Breast epithelium (tissue), 4 donors: ENCODE data around the gene PHIP. TPM values are rescaled to one million over a fixed set of nuclear protein-coding genes. Genes with fewer than 3 reads are reported as not detected.
"Not testable (repeated sequence)": the region's sequence is repeated elsewhere in the genome, so short reads cannot be mapped to it uniquely, and the experiment has no call there.

Experiments used
- DNase-seq, 2 donors: peaks; one replicate each; pipeline ENCODE4 v3.0.0-alpha.2; 2019; ENCODE audit warnings: low spot score in 2 of 2
- H3K27ac ChIP-seq, 2 donors: fragments of 200-600 bp; sonication (generic) in 1 of 2; one replicate each; pipeline ENCODE4 v1.5.1; 2016 to 2019; ENCODE audit warnings: mild to moderate bottlenecking in 1 of 2
- H3K27me3 ChIP-seq, 2 donors: fragments of 200-600 bp; sonication (generic) in 1 of 2; one replicate each; pipeline versions ENCODE4 v1.5.1 to v1.6.0; 2017 to 2019; ENCODE audit warnings: control low read depth in 1 of 2, mild to moderate bottlenecking in 1 of 2
- H3K36me3 ChIP-seq: fragments of 200-600 bp; one replicate; pipeline ENCODE4 v1.5.1; 2019
- H3K4me1 ChIP-seq, 2 donors: fragments of 200-600 bp; sonication (generic); one replicate each; pipeline ENCODE4 v1.5.1; 2016 to 2019; ENCODE audit warnings: control low read depth in 1 of 2
- H3K4me3 ChIP-seq, 3 donors: fragments of 200-600 bp; sonication (generic); 1 replicate in 2 of 3; 2 replicates in 1 of 3; pipeline ENCODE4 v1.5.1; 2016 to 2019; ENCODE audit warnings: mild to moderate bottlenecking in 3 of 3, moderate library complexity in 2 of 3
- H3K9me3 ChIP-seq, 2 donors: fragments of 200-600 bp; sonication (generic) in 1 of 2; one replicate each; pipeline ENCODE4 v1.5.1; 2016 to 2019; ENCODE audit warnings: control low read depth in 1 of 2
- POLR2A ChIP-seq: fragments of 450-650 bp; IDR thresholded peaks from one replicate; pipeline ENCODE4 v1.6.1; 2016; ENCODE audit warnings: antibody characterized with exemption, mild to moderate bottlenecking, moderate library complexity
- POLR2AphosphoS5 ChIP-seq, 3 donors: sonication (generic); formaldehyde crosslinking; IDR thresholded peaks; one replicate each; pipeline ENCODE4 v1.6.1; 2017; ENCODE audit warnings: antibody characterized with exemption in 3 of 3
- intact Hi-C: fragments of 100-400 bp; cut with DNase I; formaldehyde crosslinking; loops from one replicate; pipeline ENCODE4 v1.15.1; 2023; ENCODE audit warnings: low total_unique reads
- total RNA-seq, 3 donors: library from RNA; depleted of rRNA; stranded (reverse); fragments of >200 nt; gene quantifications; one replicate each; pipeline ENCODE4 v1.1.0, GENCODE V29; 2016
- TF ChIP-seq, protein P1 (sequence below), 3 donors: fragments of 450-650 bp; IDR thresholded peaks; one replicate each; pipeline ENCODE4 v1.5.1; 2016 to 2017; ENCODE audit warnings: antibody characterized with exemption in 3 of 3, mild to moderate bottlenecking in 3 of 3, moderate library complexity in 3 of 3

Gene PHIP
- total RNA-seq, 3 donors from 2014 or later: 31.7 to 73.6 (median 44.9) TPM

DNA sequence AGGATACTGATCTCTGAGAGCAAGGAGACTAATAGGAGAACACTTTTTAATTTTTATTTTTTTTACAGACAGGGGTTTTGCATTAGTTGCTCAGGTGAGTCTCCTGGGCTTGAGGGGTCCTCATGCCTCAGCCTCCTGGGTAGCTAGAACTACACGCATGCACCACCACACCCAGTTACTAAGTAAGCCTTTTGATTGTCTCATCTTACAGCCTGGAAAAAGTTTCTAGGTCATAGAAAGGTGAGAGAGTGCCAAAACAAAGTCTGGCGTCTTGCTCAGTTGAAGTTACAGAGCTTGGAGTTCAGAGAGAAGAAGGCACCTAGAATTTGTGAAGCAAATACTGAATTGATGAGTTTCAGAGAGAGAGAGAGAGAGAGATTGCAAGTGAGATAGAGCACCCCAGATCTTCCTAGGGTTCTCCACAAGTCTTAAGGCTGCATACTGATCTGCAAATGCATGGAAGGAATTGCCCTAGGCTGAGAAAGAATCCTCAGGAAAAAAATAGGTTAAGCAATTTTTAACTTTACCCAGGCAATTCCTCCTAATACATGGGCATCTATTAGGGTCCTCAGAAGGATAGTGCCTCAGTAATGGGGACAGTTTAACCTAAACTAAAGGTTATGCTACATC lies 37.6 kb upstream of the PHIP start:
- H3K9me3 ChIP-seq: no peaks in the 10 kb centered on the region
- H3K27me3 ChIP-seq: no peaks in the 10 kb centered on the region
- TF ChIP-seq, protein P1, sequence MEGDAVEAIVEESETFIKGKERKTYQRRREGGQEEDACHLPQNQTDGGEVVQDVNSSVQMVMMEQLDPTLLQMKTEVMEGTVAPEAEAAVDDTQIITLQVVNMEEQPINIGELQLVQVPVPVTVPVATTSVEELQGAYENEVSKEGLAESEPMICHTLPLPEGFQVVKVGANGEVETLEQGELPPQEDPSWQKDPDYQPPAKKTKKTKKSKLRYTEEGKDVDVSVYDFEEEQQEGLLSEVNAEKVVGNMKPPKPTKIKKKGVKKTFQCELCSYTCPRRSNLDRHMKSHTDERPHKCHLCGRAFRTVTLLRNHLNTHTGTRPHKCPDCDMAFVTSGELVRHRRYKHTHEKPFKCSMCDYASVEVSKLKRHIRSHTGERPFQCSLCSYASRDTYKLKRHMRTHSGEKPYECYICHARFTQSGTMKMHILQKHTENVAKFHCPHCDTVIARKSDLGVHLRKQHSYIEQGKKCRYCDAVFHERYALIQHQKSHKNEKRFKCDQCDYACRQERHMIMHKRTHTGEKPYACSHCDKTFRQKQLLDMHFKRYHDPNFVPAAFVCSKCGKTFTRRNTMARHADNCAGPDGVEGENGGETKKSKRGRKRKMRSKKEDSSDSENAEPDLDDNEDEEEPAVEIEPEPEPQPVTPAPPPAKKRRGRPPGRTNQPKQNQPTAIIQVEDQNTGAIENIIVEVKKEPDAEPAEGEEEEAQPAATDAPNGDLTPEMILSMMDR (IDR thresholded peaks at IDR 0.05): no peak
- TF ChIP-seq POLR2A (no peak), POLR2AphosphoS5 (IDR thresholded peaks at IDR 0.05) (no peak)
- H3K27ac ChIP-seq: no peak overlapping the region
- DNase-seq: no peak
- no peaks in the 10 kb centered on the region for H3K4me1 ChIP-seq
- no peaks in the 10 kb centered on the region for H3K36me3 ChIP-seq
- intact Hi-C loops: no loop called here
- no peak overlapping the region for H3K4me3 ChIP-seq

DNA sequence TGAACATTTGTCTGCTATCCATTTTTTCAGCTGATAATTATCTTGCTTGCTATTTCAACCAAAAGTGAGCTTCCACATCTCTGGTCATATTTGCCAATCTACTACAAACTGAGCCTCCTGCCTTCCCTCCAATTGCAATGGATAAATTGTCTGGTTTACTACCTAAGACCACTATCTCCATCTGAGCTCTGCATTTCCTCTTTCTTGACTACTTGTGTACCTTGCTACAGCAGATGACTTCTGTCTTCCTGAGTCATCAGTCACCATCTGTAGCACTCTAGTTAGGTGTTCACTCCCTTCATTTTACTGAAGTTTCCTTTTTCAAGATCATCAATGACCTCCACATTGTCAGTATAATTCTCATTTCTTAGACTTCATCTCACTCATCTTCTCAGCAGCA lies 33.5 kb upstream of the PHIP start:
- H3K27ac ChIP-seq: no peak overlapping the region
- no peak for DNase-seq
- H3K4me1 ChIP-seq: no peaks in the 10 kb centered on the region
- TF ChIP-seq, protein P1 (IDR thresholded peaks at IDR 0.05): no peak
- TF ChIP-seq POLR2A (no peak), POLR2AphosphoS5 (IDR thresholded peaks at IDR 0.05) (no peak)
- no peaks in the 10 kb centered on the region for H3K27me3 ChIP-seq
- no peaks in the 10 kb centered on the region for H3K36me3 ChIP-seq
- no peaks in the 10 kb centered on the region for H3K9me3 ChIP-seq
- intact Hi-C loops: no loop called here
- no peak overlapping the region for H3K4me3 ChIP-seq

DNA sequence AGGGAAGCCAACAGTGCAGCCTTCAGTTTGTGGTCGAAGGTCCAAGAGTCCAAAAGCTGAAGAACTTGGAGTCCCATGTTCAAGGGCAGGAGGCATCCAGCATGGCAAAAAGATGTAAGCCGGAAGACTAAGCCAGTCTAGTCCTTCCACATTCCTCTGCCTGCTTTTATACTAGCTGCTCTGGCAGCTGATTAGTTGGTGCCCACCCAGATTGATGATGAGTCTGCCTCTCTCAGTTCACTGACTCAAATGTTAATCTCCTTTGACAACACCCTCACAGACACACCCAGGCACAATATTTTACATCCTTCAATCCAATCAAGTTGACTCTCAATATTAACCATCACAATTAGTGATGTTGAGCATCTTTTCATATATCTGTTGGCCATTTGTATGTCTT lies 23.1 kb upstream of the PHIP start:
- TF ChIP-seq POLR2A (no peak), POLR2AphosphoS5 (IDR thresholded peaks at IDR 0.05) (no peak)
- TF ChIP-seq, protein P1 (IDR thresholded peaks at IDR 0.05): no peak
- H3K4me3 ChIP-seq: no peak overlapping the region
- no peak for DNase-seq
- no peaks in the 10 kb centered on the region for H3K36me3 ChIP-seq
- H3K27me3 ChIP-seq: no peaks in the 10 kb centered on the region
- no peak overlapping the region for H3K27ac ChIP-seq
- H3K9me3 ChIP-seq: no peaks in the 10 kb centered on the region
- H3K4me1 ChIP-seq: no peaks in the 10 kb centered on the region
- intact Hi-C loops: no loop called here

DNA sequence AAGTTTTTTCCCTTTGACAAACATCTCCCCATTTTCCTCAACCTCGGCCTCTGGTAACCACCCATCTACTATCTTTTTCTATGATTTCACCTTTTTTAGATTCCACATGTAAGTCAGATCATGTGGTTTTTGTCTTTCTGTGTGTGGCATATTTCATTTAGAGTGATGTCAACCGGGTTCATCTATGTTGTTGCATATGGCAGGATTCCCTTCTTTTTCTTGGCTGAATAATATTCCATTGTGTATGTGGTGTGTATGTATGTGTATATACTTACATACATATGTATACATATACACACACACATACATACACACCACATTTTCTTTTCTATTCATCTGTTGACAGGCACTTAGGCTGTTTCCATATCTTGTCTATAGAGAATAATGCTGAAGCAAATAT lies 22.2 kb upstream of the PHIP start:
- TF ChIP-seq POLR2AphosphoS5 (IDR thresholded peaks at IDR 0.05): no peak
- TF ChIP-seq, protein P1 (IDR thresholded peaks at IDR 0.05): no peak
- TF ChIP-seq POLR2A: no peak
- H3K27me3 ChIP-seq: no peaks in the 10 kb centered on the region
- H3K4me3 ChIP-seq: no peak overlapping the region
- H3K9me3 ChIP-seq: no peaks in the 10 kb centered on the region
- no peak for DNase-seq
- intact Hi-C loops: no loop called here
- H3K36me3 ChIP-seq: no peaks in the 10 kb centered on the region
- no peaks in the 10 kb centered on the region for H3K4me1 ChIP-seq
- no peak overlapping the region for H3K27ac ChIP-seq

DNA sequence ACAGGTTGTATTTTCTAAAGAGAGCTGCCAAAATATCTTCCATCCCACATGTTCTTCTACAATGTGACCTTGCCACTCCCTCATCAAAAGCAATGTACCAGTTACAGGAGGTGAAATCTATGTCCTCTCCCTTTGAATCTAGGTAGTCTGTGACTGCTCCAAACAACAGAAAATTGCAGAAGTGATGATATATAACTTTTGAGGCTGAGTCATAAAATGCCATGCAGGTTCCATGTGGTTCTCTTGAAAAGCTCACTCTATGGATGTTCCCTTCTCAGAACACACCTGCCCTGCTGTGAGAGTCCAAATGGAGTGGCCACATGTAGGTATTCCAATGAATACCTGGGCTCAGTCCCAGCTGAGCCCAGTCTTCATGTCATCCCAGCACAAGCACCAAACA lies 16.9 kb upstream of the PHIP start:
- no peaks in the 10 kb centered on the region for H3K27me3 ChIP-seq
- intact Hi-C loops: no loop called here
- no peak overlapping the region for H3K27ac ChIP-seq
- no peaks in the 10 kb centered on the region for H3K36me3 ChIP-seq
- no peaks in the 10 kb centered on the region for H3K9me3 ChIP-seq
- DNase-seq: no peak
- H3K4me1 ChIP-seq: no peaks in the 10 kb centered on the region
- no peak overlapping the region for H3K4me3 ChIP-seq
- TF ChIP-seq, protein P1 (IDR thresholded peaks at IDR 0.05): no peak
- TF ChIP-seq POLR2A (no peak), POLR2AphosphoS5 (IDR thresholded peaks at IDR 0.05) (no peak)

DNA sequence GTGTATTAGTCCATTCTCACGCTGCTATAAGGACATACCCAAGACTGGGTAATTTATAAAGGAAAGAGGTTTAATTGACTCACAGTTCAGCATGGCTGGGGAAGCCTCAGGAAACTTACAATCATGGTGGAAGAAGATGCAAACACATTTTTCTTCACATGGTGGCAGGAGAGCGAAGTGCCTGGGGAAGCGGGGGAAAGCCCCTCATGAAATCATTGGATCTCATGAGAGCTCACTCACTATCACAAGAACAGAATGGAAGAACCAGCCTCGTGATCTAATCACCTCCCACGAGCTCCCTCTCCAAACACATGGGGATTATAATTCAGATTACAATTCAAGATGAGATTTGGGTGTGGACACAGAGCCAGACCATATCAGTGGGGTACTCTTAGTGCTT lies 13.7 kb upstream of the PHIP start:
- H3K4me1 ChIP-seq, H3K9me3 ChIP-seq, DNase-seq, H3K4me3 ChIP-seq, H3K27me3 ChIP-seq, H3K27ac ChIP-seq, H3K36me3 ChIP-seq, intact Hi-C loops: not testable (repeated sequence)
